Osteocyte (in vitro differentiated cells): Measurements from ENCODE around the gene MOV10L1. TPM values are rescaled to one million over a fixed set of nuclear protein-coding genes. Genes with fewer than 3 reads are reported as not detected.

Source experiments
- DNase-seq: peaks from one replicate; pipeline ENCODE4 v3.0.0; 2021; ENCODE audit warnings: mixed read lengths; ENCODE audit not compliant: unreplicated experiment; ENCODE audit errors: extremely low spot score
- H3K27ac Mint-ChIP-seq: one replicate; pipeline ENCODE4 v1.8.0; 2021; ENCODE audit warnings: mild to moderate bottlenecking, mixed read lengths; ENCODE audit not compliant: unreplicated experiment
- H3K27me3 Mint-ChIP-seq: one replicate; pipeline ENCODE4 v1.8.0; 2021; ENCODE audit warnings: mixed read lengths; ENCODE audit not compliant: unreplicated experiment
- H3K36me3 Mint-ChIP-seq: one replicate; pipeline ENCODE4 v1.8.0; 2021; ENCODE audit warnings: mixed read lengths; ENCODE audit not compliant: unreplicated experiment
- H3K4me1 Mint-ChIP-seq: one replicate; pipeline ENCODE4 v1.8.0; 2021; ENCODE audit warnings: mixed read lengths; ENCODE audit not compliant: unreplicated experiment
- H3K4me3 Mint-ChIP-seq: one replicate; pipeline ENCODE4 v1.8.0; 2021; ENCODE audit warnings: mild to moderate bottlenecking, moderate library complexity, mixed read lengths; ENCODE audit not compliant: unreplicated experiment
- H3K9me3 Mint-ChIP-seq: one replicate; pipeline ENCODE4 v1.8.0; 2021; ENCODE audit warnings: mixed read lengths; ENCODE audit not compliant: unreplicated experiment
- CTCF ChIP-seq: fragments of 200-600 bp; sonication (generic); IDR thresholded peaks from 2 replicates; pipeline ENCODE4 v1.5.0; 2021; ENCODE audit warnings: antibody characterized with exemption, mild to moderate bottlenecking, moderate library complexity
- total RNA-seq: library from RNA; stranded (reverse); gene quantifications from 2 replicates; pipeline ENCODE4 v1.2.1, GENCODE V29; 2021

Gene MOV10L1
- total RNA-seq, 1 donor from 2014 or later, result 1.4 TPM

GRCh38 chr22:50174382-50175190 lies 84.8 kb downstream of the MOV10L1 start:
- H3K4me3 Mint-ChIP-seq, result no peak overlapping the region
- no peak for TF ChIP-seq CTCF
- no peak overlapping the region for H3K27ac Mint-ChIP-seq
- H3K9me3 Mint-ChIP-seq, result no peaks in the 10 kb centered on the region
- H3K27me3 Mint-ChIP-seq, result peaks cover 2% of the 10 kb centered on the region
- peaks cover 2% of the 10 kb centered on the region for H3K4me1 Mint-ChIP-seq
- no peak for DNase-seq
- H3K36me3 Mint-ChIP-seq, result no peaks in the 10 kb centered on the region

DNA sequence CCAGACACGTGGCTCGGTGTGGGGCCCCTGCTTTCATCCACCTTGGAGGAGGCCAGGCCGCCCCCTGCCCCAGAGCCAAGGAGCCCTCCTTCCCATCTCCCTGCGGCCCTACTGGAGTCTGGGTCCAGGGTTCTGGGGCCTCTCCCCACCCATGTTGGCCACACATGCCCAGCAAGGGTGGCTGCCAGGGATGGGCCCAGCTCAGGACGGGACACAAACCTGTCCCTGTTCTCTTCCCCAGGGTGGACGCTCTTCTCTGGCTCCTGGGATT lies 85.3 kb downstream of the MOV10L1 start:
- Mint-ChIP-seq H3K36me3 (no peaks in the 10 kb centered on the region), H3K4me1 (peaks cover 2% of the 10 kb centered on the region), H3K9me3 (no peaks in the 10 kb centered on the region)

GRCh38 chr22:50175921-50176849 lies 86.4 kb downstream of the MOV10L1 start:
- DNase-seq, result no peak
- no peak for TF ChIP-seq CTCF
- Mint-ChIP-seq H3K4me1 (no peaks in the 10 kb centered on the region), H3K27me3 (no peaks in the 10 kb centered on the region), H3K9me3 (no peaks in the 10 kb centered on the region), H3K4me3 (no peak overlapping the region), H3K27ac (no peak overlapping the region), H3K36me3 (no peaks in the 10 kb centered on the region)

More for the DNA sequence above, 85.3 kb downstream of the MOV10L1 start:
- Mint-ChIP-seq H3K27ac (no peak overlapping the region), H3K27me3 (peaks cover 2% of the 10 kb centered on the region), H3K4me3 (no peak overlapping the region)
- no peak for TF ChIP-seq CTCF
- no peak for DNase-seq

GRCh38 chr22:50176850-50177536 lies 87.2 kb downstream of the MOV10L1 start:
- Mint-ChIP-seq H3K27me3 (no peaks in the 10 kb centered on the region), H3K36me3 (no peaks in the 10 kb centered on the region), H3K4me1 (no peaks in the 10 kb centered on the region), H3K27ac (no peak overlapping the region), H3K4me3 (no peak overlapping the region), H3K9me3 (no peaks in the 10 kb centered on the region)
- DNase-seq, result no peak
- no peak for TF ChIP-seq CTCF
